ENCODE data around the gene BEND6.
"Not testable (repeated sequence)": the region's sequence is repeated elsewhere in the genome, so short reads cannot be mapped to it uniquely, and the experiment has no call there.

BEND6 gene

DNA sequence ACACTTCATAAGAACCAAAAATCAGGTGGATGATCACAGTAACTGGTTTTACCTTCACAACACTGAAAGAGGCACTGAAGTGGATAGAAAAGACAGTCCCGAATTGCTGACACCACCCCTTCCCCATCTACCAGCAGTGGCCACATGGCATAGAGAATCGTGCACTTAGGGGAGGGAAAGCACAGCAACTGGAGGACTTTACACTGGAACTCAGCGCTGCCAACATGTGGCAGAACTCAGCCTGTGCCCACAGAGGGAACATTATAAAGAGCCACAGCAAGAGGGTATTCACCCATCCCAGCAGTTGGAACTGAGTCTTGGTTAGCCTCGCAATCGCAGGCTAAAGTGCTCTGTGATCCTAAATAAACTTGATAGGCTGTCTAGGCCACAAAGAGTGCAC, 85.1 kb downstream of the BEND6 start:
- no peak for DNase-seq

GRCh38 chr6:57044061-57044460, 89.2 kb downstream of the BEND6 start:
- not testable (repeated sequence) for DNase-seq

GRCh38 chr6:57044568-57044967, 89.7 kb downstream of the BEND6 start:
- no peak for DNase-seq

GRCh38 chr6:57046332-57047256, 91.7 kb downstream of the BEND6 start, which contains the start of gene KIAA1586:
TSS of gene KIAA1586 (plus strand) at chr6:57046693. CDS start at chr6:57046756, 63 bp downstream.
- DNase-seq, result peak; percentile 81

DNA sequence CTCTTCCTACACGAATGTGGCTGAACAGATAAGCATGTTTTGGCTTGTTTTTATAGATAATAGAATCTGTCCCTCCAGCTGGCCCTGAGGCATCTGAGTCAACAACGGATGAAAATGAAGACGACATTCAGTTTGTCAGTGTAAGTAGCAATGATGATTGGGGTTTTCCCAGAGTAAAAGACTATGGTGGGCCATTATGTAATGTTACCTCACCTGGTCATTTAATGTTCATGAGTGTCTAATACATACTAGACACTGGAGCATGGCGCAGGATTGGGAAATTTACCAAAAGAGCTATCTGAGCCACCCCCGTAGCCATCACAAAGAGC, 92.3 kb downstream of the BEND6 start:
- not testable (repeated sequence) for DNase-seq

- DNase-seq, result not testable (repeated sequence)
Measured at GRCh38 chr6:57047859-57048258, 93.0 kb downstream of the BEND6 start.

DNA sequence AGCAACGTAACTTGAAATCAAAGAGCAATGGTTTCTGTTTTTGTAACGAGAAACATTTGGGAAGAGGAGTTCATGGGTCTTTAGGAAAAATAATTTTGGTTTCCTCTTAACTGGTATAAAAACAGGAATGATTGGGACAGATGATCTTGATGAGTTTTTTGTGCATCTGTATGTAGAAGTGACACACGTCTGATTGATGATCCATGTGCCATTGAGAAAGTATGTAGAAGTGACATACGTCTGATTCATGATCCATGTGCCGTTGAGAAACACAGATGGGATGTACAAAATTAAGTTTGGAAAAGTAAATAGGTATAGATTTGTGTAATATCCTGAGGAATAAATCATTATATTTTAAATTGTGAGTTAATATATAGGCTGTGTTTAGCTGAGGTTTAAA, 93.7 kb downstream of the BEND6 start:
- DNase-seq, result no peak

DNA sequence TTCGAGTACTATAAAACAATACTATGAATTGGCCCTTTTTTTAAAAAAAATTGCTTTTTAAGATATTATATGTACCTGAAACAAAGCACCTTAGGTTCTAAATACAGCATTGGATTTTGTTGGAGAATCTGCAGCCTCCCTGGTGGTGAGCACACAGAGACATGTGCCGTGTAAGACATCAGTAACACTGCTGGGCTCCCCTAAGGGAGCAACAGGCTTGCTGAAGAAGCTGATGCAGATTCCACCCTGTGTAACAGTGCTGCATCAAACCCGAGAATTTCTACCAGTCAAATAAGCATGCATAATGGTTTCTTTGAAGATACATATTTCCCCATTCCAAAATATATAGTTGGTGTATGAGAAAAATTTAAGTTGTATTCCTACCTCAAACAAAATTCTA, 108.9 kb downstream of the BEND6 start:
- DNase-seq, result no peak

GRCh38 chr6:57064809-57065208, 109.9 kb downstream of the BEND6 start:
- DNase-seq, result no peak

GRCh38 chr6:57068061-57068460, 113.2 kb downstream of the BEND6 start:
- DNase-seq, result peak; percentile 16

- no peak for DNase-seq
Measured at GRCh38 chr6:57069228-57069627, 114.3 kb downstream of the BEND6 start.

- DNase-seq, result no peak
Measured at GRCh38 chr6:57069920-57070331, 115.0 kb downstream of the BEND6 start.

DNA sequence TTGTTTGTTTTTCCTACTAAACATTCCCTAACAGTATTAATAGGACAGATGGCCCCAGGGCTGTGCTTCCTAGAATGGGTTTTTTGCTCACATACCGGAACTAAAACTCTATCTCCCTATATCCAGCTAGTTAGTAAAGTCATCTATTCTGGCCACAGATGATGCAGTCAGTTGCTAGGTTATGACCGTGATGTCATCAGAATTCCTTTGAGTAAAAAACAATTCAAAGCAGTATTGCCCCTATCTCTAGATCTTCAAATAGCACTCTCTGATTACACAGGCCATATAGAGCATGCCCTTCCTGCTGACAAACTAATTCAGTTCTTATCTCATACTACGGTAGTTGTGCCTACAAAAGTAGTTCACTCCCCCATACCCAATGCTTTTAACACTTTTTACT, 117.2 kb downstream of the BEND6 start:
- DNase-seq, result no peak

DNA sequence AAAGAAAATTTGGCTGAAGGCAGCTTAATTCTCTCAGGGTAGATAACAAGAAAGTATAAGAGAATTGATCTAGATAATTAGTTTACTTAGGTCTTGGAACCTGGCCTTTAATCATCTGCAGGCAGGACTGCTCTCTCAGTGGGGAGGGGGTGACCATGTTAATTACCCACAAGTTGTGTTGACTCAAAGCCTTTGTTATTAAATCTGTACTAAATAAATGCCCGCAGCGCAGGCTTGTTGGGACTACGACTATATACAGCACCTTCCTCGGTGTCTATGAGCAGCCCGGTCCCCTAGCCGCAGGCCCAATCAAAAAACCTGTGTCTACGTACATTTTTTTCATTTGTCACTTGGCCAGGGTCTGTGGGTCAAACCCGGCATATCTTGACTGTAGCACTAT, 119.5 kb downstream of the BEND6 start:
- no peak for DNase-seq

DNA sequence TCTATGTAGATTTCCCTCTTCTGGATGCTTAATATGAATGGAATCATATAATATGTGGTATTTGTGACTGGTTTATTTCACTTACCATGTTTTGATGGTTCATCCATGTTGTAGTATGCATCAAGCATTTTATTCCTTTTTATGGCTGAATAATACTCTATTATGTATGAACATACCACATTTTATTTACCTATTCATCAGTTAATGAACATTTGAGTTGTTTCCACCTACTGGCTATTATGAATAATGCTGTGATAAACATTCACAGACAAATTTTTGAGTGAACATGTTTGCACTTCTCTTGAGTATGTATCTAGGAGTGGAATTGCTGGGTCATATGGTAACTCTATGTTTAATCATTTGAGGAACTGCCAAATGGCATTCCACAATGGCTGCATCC, 120.2 kb downstream of the BEND6 start:
- no peak for DNase-seq
